Lung (tissue), 12 donors: ENCODE results near the gene NME3. TPM values are rescaled to one million over a fixed set of nuclear protein-coding genes. Genes with fewer than 3 reads are reported as not detected.

Experiments
- ATAC-seq: fragments of 200-7000 bp; cut with Tn5 transposase; one replicate; pipeline ENCODE4 v1.9.1; 2020; ENCODE audit warnings: moderate number of reproducible peaks; ENCODE audit not compliant: insufficient read depth, low FRiP score
- DNase-seq, 3 donors: peaks; one replicate each; pipeline ENCODE4 v3.0.0-alpha.2; 2013 to 2017
- H3K27ac ChIP-seq, 2 donors: one replicate each; pipeline ENCODE4 v1.5.1; 2013; ENCODE audit warnings: mild to moderate bottlenecking in 2 of 2, moderate library complexity in 2 of 2, control low read depth in 1 of 2, inconsistent platforms in 1 of 2, low read depth in 1 of 2, low read length in 1 of 2
- H3K27me3 ChIP-seq, 3 donors: one replicate each; pipeline ENCODE4 v1.5.1; 2013; ENCODE audit warnings: low read length in 2 of 3; ENCODE audit not compliant: control insufficient read depth in 3 of 3, insufficient read depth in 3 of 3
- H3K36me3 ChIP-seq, 4 donors: one replicate each; pipeline ENCODE4 v1.5.1; 2013; ENCODE audit warnings: low read length in 4 of 4, mild to moderate bottlenecking in 1 of 4, moderate library complexity in 1 of 4; ENCODE audit not compliant: control insufficient read depth in 4 of 4, insufficient read depth in 4 of 4
- H3K4me1 ChIP-seq, 5 donors: one replicate each; pipeline ENCODE4 v1.5.1; 2013; ENCODE audit warnings: low read length in 5 of 5, mild to moderate bottlenecking in 2 of 5, moderate library complexity in 1 of 5; ENCODE audit not compliant: control insufficient read depth in 5 of 5, insufficient read depth in 5 of 5
- H3K4me3 ChIP-seq: one replicate; pipeline ENCODE4 v1.5.1; 2013; ENCODE audit warnings: mild to moderate bottlenecking, control low read depth, moderate library complexity
- H3K9ac ChIP-seq, 2 donors: one replicate each; pipeline ENCODE4 v1.5.1; 2013; ENCODE audit warnings: low read length in 2 of 2, control low read depth in 1 of 2; ENCODE audit not compliant: insufficient read depth in 1 of 2
- H3K9me3 ChIP-seq, 4 donors: one replicate each; pipeline ENCODE4 v1.5.1; 2013; ENCODE audit warnings: low read length in 3 of 4, mild to moderate bottlenecking in 1 of 4, moderate library complexity in 1 of 4; ENCODE audit not compliant: control insufficient read depth in 4 of 4, insufficient read depth in 3 of 4
- CTCF ChIP-seq: IDR thresholded peaks from 2 replicates; pipeline ENCODE4 v1.5.1; 2012; ENCODE audit warnings: mild to moderate bottlenecking; ENCODE audit errors: control extremely low read depth, extremely low read depth
- WGBS, 2 donors: extraction: QIAGEN DNeasy Blood & Tissue Kit; methylation state at CpG; one replicate each; pipeline ENCODE4 v1.1.7; 2013; 5-methylcytosine and 5-hydroxymethylcytosine counted together
- polyA plus RNA-seq, 2 donors: library from polyadenylated mRNA; stranded (reverse); fragments of 200-250 nt; gene quantifications; one replicate each; pipeline ENCODE4 v1.2.1, GENCODE V29; 2013
- total RNA-seq, 2 donors: library from RNA; depleted of rRNA in 1 of 2; stranded (reverse); fragments of >200 nt in 1 of 2; gene quantifications; one replicate each; pipeline ENCODE4 v1.2.1, GENCODE V29; 2014 to 2021
- donor health status: control.
- donor health status: control.
- donor health status: Bipolar disorder and iron deficiency.
- donor health status: healthy.
- donor health status: DM: yes; HTN: yes; CAD: no.

NME3 gene
- total and polyA plus RNA-seq, 4 donors, result 25.1 to 197 (median 66.9) TPM

- H3K4me3 ChIP-seq, result no peak overlapping the region
- H3K27me3 ChIP-seq, result no peaks in the 10 kb centered on the region
- no peak for TF ChIP-seq CTCF
- no peak overlapping the region for H3K27ac ChIP-seq
- peaks cover 4 to 73% (median 22%) of the 10 kb centered on the region in 4 donors for H3K36me3 ChIP-seq
- no peak overlapping the region for H3K9ac ChIP-seq
- no peaks in the 10 kb centered on the region for H3K9me3 ChIP-seq
- ATAC-seq, result no peak
- WGBS, 2 donors, result 94 to 95% methylated on average over 15 of the region's 15 CpGs
- no peak for DNase-seq
- H3K4me1 ChIP-seq, result no peaks in the 10 kb centered on the region
Measured at GRCh38 chr16:1761751-1762150, 9.6 kb downstream of the NME3 start.

GRCh38 chr16:1760911-1761310 is 10.4 kb downstream of the NME3 start:
- peaks cover 0 to 67% (median 23%) of the 10 kb centered on the region in 4 donors for H3K36me3 ChIP-seq
- H3K27me3 ChIP-seq, result no peaks in the 10 kb centered on the region
- H3K9me3 ChIP-seq, result no peaks in the 10 kb centered on the region
- H3K4me3 ChIP-seq, result no peak overlapping the region
- no peak overlapping the region for H3K9ac ChIP-seq
- no peak overlapping the region for H3K27ac ChIP-seq
- no peak for TF ChIP-seq CTCF
- ATAC-seq (no peak), DNase-seq (no peak)
- 95% methylated on average over 14 to 15 of the region's 15 CpGs for whole genome bisulfite sequencing, 2 donors
- H3K4me1 ChIP-seq, result no peaks in the 10 kb centered on the region

- DNase-seq (no peak), ATAC-seq (no peak)
- Histone ChIP-seq H3K27me3 (no peaks in the 10 kb centered on the region), H3K9ac (no peak overlapping the region), H3K4me1 (no peaks in the 10 kb centered on the region), H3K27ac (no peak overlapping the region), H3K9me3 (no peaks in the 10 kb centered on the region), H3K36me3 (peaks cover 0 to 55% (median 17%) of the 10 kb centered on the region in 4 donors), H3K4me3 (no peak overlapping the region)
- WGBS, 2 donors, result 95 to 98% methylated on average over 17 to 21 of the region's 21 CpGs
- TF ChIP-seq CTCF, result no peak
Measured at GRCh38 chr16:1759511-1759910, 11.8 kb downstream of the NME3 start.

GRCh38 chr16:1758923-1759322 is 12.4 kb downstream of the NME3 start:
- Histone ChIP-seq H3K4me3 (no peak overlapping the region), H3K27ac (no peak overlapping the region), H3K36me3 (peaks cover 0 to 53% (median 14%) of the 10 kb centered on the region in 4 donors), H3K9me3 (no peaks in the 10 kb centered on the region), H3K4me1 (no peaks in the 10 kb centered on the region), H3K27me3 (no peaks in the 10 kb centered on the region), H3K9ac (no peak overlapping the region)
- no peak for ATAC-seq
- no peak for TF ChIP-seq CTCF
- DNase-seq, result no peak
- 94 to 97% methylated on average over 18 of the region's 18 CpGs for WGBS, 2 donors
